Measurements from ENCODE around the gene MIAT.

Gene MIAT

GRCh38 chr22:26643418-26644100 lies 13.8 kb upstream of the MIAT start:
- H3K27me3 ChIP-seq (ENCODE audit: insufficient read depth, low read length): no peaks in the 10 kb centered on the region
- H3K4me1 ChIP-seq (ENCODE audit: insufficient read depth, low read length): peaks cover 83% of the 10 kb centered on the region
- H3K4me3 ChIP-seq (ENCODE audit: low read length): no peak overlapping the region
- H2AFZ ChIP-seq (ENCODE audit: low read depth, low read length): no peak overlapping the region
- H3K36me3 ChIP-seq (ENCODE audit: insufficient read depth, low read length): no peaks in the 10 kb centered on the region
- H3K9me3 ChIP-seq (ENCODE audit: low read length): no peaks in the 10 kb centered on the region

- H3K9me3 ChIP-seq (ENCODE audit: low read length): no peaks in the 10 kb centered on the region
- no peaks in the 10 kb centered on the region for H3K27me3 ChIP-seq (ENCODE audit: insufficient read depth, low read length)
- peaks cover 76% of the 10 kb centered on the region for H3K4me1 ChIP-seq (ENCODE audit: insufficient read depth, low read length)
- no peak overlapping the region for H3K4me3 ChIP-seq (ENCODE audit: low read length)
- H2AFZ ChIP-seq (ENCODE audit: low read depth, low read length): no peak overlapping the region
- no peaks in the 10 kb centered on the region for H3K36me3 ChIP-seq (ENCODE audit: insufficient read depth, low read length)
Measured at GRCh38 chr22:26646158-26646557, 11.2 kb upstream of the MIAT start.

GRCh38 chr22:26648011-26648497 lies 9.3 kb upstream of the MIAT start:
- Histone ChIP-seq H2AFZ (ENCODE audit: low read depth, low read length) (no peak overlapping the region), H3K9me3 (ENCODE audit: low read length) (no peaks in the 10 kb centered on the region), H3K36me3 (ENCODE audit: insufficient read depth, low read length) (no peaks in the 10 kb centered on the region), H3K4me3 (ENCODE audit: low read length) (peak overlapping the region; percentile 18), H3K27me3 (ENCODE audit: insufficient read depth, low read length) (no peaks in the 10 kb centered on the region), H3K4me1 (ENCODE audit: insufficient read depth, low read length) (peaks cover 65% of the 10 kb centered on the region)

GRCh38 chr22:26648528-26649388 lies 8.6 kb upstream of the MIAT start:
- Histone ChIP-seq H2AFZ (ENCODE audit: low read depth, low read length) (no peak overlapping the region), H3K27me3 (ENCODE audit: insufficient read depth, low read length) (no peaks in the 10 kb centered on the region), H3K4me1 (ENCODE audit: insufficient read depth, low read length) (peaks cover 58% of the 10 kb centered on the region), H3K9me3 (ENCODE audit: low read length) (no peaks in the 10 kb centered on the region), H3K36me3 (ENCODE audit: insufficient read depth, low read length) (no peaks in the 10 kb centered on the region), H3K4me3 (ENCODE audit: low read length) (peak overlapping the region; percentile 18)

GRCh38 chr22:26650722-26651421 lies 6.5 kb upstream of the MIAT start:
- no peaks in the 10 kb centered on the region for H3K9me3 ChIP-seq (ENCODE audit: low read length)
- no peak overlapping the region for H2AFZ ChIP-seq (ENCODE audit: low read depth, low read length)
- H3K27me3 ChIP-seq (ENCODE audit: insufficient read depth, low read length): no peaks in the 10 kb centered on the region
- no peak overlapping the region for H3K4me3 ChIP-seq (ENCODE audit: low read length)
- no peaks in the 10 kb centered on the region for H3K36me3 ChIP-seq (ENCODE audit: insufficient read depth, low read length)
- peaks cover 44% of the 10 kb centered on the region for H3K4me1 ChIP-seq (ENCODE audit: insufficient read depth, low read length)

GRCh38 chr22:26651815-26652214 lies 5.6 kb upstream of the MIAT start:
- H2AFZ ChIP-seq (ENCODE audit: low read depth, low read length): no peak overlapping the region
- no peaks in the 10 kb centered on the region for H3K27me3 ChIP-seq (ENCODE audit: insufficient read depth, low read length)

GRCh38 chr22:26658161-26658560 lies 773 bp downstream of the MIAT start:
- no peaks in the 10 kb centered on the region for H3K27me3 ChIP-seq (ENCODE audit: insufficient read depth, low read length)
- peak overlapping the region; percentile 64 for H3K4me3 ChIP-seq (ENCODE audit: low read length)
- H3K9me3 ChIP-seq (ENCODE audit: low read length): no peaks in the 10 kb centered on the region
- peaks cover 44% of the 10 kb centered on the region for H3K4me1 ChIP-seq (ENCODE audit: insufficient read depth, low read length)
- H3K36me3 ChIP-seq (ENCODE audit: insufficient read depth, low read length): peaks cover 11% of the 10 kb centered on the region
- no peak overlapping the region for H2AFZ ChIP-seq (ENCODE audit: low read depth, low read length)

More at GRCh38 chr22:26651815-26652214, 5.6 kb upstream of the MIAT start:
- no peaks in the 10 kb centered on the region for H3K9me3 ChIP-seq (ENCODE audit: low read length)
- no peaks in the 10 kb centered on the region for H3K36me3 ChIP-seq (ENCODE audit: insufficient read depth, low read length)
- H3K4me3 ChIP-seq (ENCODE audit: low read length): no peak overlapping the region
- peaks cover 35% of the 10 kb centered on the region for H3K4me1 ChIP-seq (ENCODE audit: insufficient read depth, low read length)

- Histone ChIP-seq H3K27me3 (ENCODE audit: insufficient read depth, low read length) (no peaks in the 10 kb centered on the region), H3K4me1 (ENCODE audit: insufficient read depth, low read length) (peaks cover 44% of the 10 kb centered on the region), H3K36me3 (ENCODE audit: insufficient read depth, low read length) (peaks cover 17% of the 10 kb centered on the region), H3K4me3 (ENCODE audit: low read length) (peak overlapping the region; percentile 64), H3K9me3 (ENCODE audit: low read length) (no peaks in the 10 kb centered on the region), H2AFZ (ENCODE audit: low read depth, low read length) (no peak overlapping the region)
Measured at GRCh38 chr22:26658671-26659478, 1.5 kb downstream of the MIAT start.

GRCh38 chr22:26660356-26660755 lies 3.0 kb downstream of the MIAT start:
- H3K4me1 ChIP-seq (ENCODE audit: insufficient read depth, low read length): peaks cover 46% of the 10 kb centered on the region
- H3K9me3 ChIP-seq (ENCODE audit: low read length): no peaks in the 10 kb centered on the region
- H3K27me3 ChIP-seq (ENCODE audit: insufficient read depth, low read length): no peaks in the 10 kb centered on the region
- H3K36me3 ChIP-seq (ENCODE audit: insufficient read depth, low read length): peaks cover 20% of the 10 kb centered on the region
- H2AFZ ChIP-seq (ENCODE audit: low read depth, low read length): no peak overlapping the region
- peak overlapping the region; percentile 31 for H3K4me3 ChIP-seq (ENCODE audit: low read length)

- H3K27me3 ChIP-seq (ENCODE audit: insufficient read depth, low read length): no peaks in the 10 kb centered on the region
- no peak overlapping the region for H2AFZ ChIP-seq (ENCODE audit: low read depth, low read length)
- no peaks in the 10 kb centered on the region for H3K9me3 ChIP-seq (ENCODE audit: low read length)
- peak overlapping the region; percentile 31 for H3K4me3 ChIP-seq (ENCODE audit: low read length)
- peaks cover 46% of the 10 kb centered on the region for H3K4me1 ChIP-seq (ENCODE audit: insufficient read depth, low read length)
- H3K36me3 ChIP-seq (ENCODE audit: insufficient read depth, low read length): peaks cover 25% of the 10 kb centered on the region
Measured at GRCh38 chr22:26660961-26661578, 3.7 kb downstream of the MIAT start.

GRCh38 chr22:26662160-26662559 lies 4.8 kb downstream of the MIAT start:
- no peak overlapping the region for H3K4me3 ChIP-seq (ENCODE audit: low read length)
- H3K4me1 ChIP-seq (ENCODE audit: insufficient read depth, low read length): peaks cover 42% of the 10 kb centered on the region
- H3K36me3 ChIP-seq (ENCODE audit: insufficient read depth, low read length): peaks cover 36% of the 10 kb centered on the region
- no peak overlapping the region for H2AFZ ChIP-seq (ENCODE audit: low read depth, low read length)
- H3K9me3 ChIP-seq (ENCODE audit: low read length): no peaks in the 10 kb centered on the region
- H3K27me3 ChIP-seq (ENCODE audit: insufficient read depth, low read length): no peaks in the 10 kb centered on the region

- Histone ChIP-seq H3K4me3 (ENCODE audit: low read length) (no peak overlapping the region), H3K36me3 (ENCODE audit: insufficient read depth, low read length) (peaks cover 49% of the 10 kb centered on the region), H2AFZ (ENCODE audit: low read depth, low read length) (no peak overlapping the region)
Measured at GRCh38 chr22:26663374-26663923, 6.1 kb downstream of the MIAT start.

More at GRCh38 chr22:26663374-26663923, 6.1 kb downstream of the MIAT start:
- no peaks in the 10 kb centered on the region for H3K9me3 ChIP-seq (ENCODE audit: low read length)
- H3K4me1 ChIP-seq (ENCODE audit: insufficient read depth, low read length): peaks cover 37% of the 10 kb centered on the region
- H3K27me3 ChIP-seq (ENCODE audit: insufficient read depth, low read length): no peaks in the 10 kb centered on the region

Data from neuron (in vitro differentiated cells).